SK-N-SH treated with all-trans-retinoic acid at 6 μM for 48 hours (cell line): ENCODE results near the gene CARD14.

ENCODE experiments used
- ATAC-seq: fragments of 200-7000 bp; cut with Tn5 transposase; 3 replicates; pipeline ENCODE4 v1.9.1; 2020; ENCODE audit warnings: mild to moderate bottlenecking, moderate library complexity
- ARNTL ChIP-seq: fragments of 450-650 bp; formaldehyde crosslinking; IDR thresholded peaks from 2 replicates; pipeline ENCODE4 v1.5.0; 2020; ENCODE audit warnings: low read depth, mild to moderate bottlenecking, moderate library complexity, borderline replicate concordance
- BACH2 ChIP-seq: fragments of 250-450 bp; sonication (Bioruptor Pico); IDR thresholded peaks from 2 replicates; pipeline ENCODE4 v1.9.0; 2021; ENCODE audit warnings: mild to moderate bottlenecking, borderline replicate concordance
- ESRRG ChIP-seq: fragments of 250-450 bp; sonication (Bioruptor Pico); IDR thresholded peaks from 2 replicates; pipeline ENCODE4 v1.6.1; 2021; ENCODE audit warnings: mild to moderate bottlenecking
- GLIS3 ChIP-seq: fragments of 250-450 bp; sonication (Bioruptor Pico); IDR thresholded peaks from 2 replicates; pipeline ENCODE4 v1.5.0; 2020; ENCODE audit warnings: mild to moderate bottlenecking, moderate library complexity
- ISL1 ChIP-seq: fragments of 250-450 bp; sonication (Bioruptor Pico); IDR thresholded peaks from 2 replicates; pipeline ENCODE4 v2.1.2; 2022; ENCODE audit warnings: mild to moderate bottlenecking, moderate library complexity
- OSR1 ChIP-seq: fragments of 250-450 bp; sonication (Bioruptor Pico); IDR thresholded peaks from 2 replicates; pipeline ENCODE4 v1.8.0; 2022; ENCODE audit warnings: moderate library complexity, mild to moderate bottlenecking, inconsistent platforms
- PPARA ChIP-seq: fragments of 250-450 bp; sonication (Bioruptor Pico); IDR thresholded peaks from 2 replicates; pipeline ENCODE4 v1.5.0; 2020; ENCODE audit warnings: mild to moderate bottlenecking, borderline replicate concordance
- RARB ChIP-seq: fragments of 250-450 bp; sonication (Bioruptor Pico); IDR thresholded peaks from 2 replicates; pipeline ENCODE4 v1.8.0; 2021; ENCODE audit warnings: mild to moderate bottlenecking, moderate library complexity
- SNAI2 ChIP-seq: fragments of 250-450 bp; sonication (Bioruptor Pico); IDR thresholded peaks from 2 replicates; pipeline ENCODE4 v1.5.0; 2020; ENCODE audit warnings: mild to moderate bottlenecking, moderate library complexity
- TCF4 ChIP-seq: fragments of 250-450 bp; sonication (Bioruptor Pico); IDR thresholded peaks from 2 replicates; pipeline ENCODE4 v1.8.0; 2021; ENCODE audit warnings: mild to moderate bottlenecking, moderate library complexity, borderline replicate concordance
- TOX ChIP-seq: fragments of 250-450 bp; sonication (Bioruptor Pico); IDR thresholded peaks from 2 replicates; pipeline ENCODE4 v1.8.0; 2021; ENCODE audit warnings: mild to moderate bottlenecking, moderate library complexity, borderline replicate concordance
- ZC3H10 ChIP-seq: fragments of 250-450 bp; sonication (Bioruptor Pico); IDR thresholded peaks from 2 replicates; pipeline ENCODE4 v1.5.1; 2021; ENCODE audit warnings: mild to moderate bottlenecking, moderate library complexity
- ZFP3 ChIP-seq: fragments of 250-450 bp; sonication (Bioruptor Pico); IDR thresholded peaks from 2 replicates; pipeline ENCODE4 v1.5.0; 2020; ENCODE audit warnings: mild to moderate bottlenecking, moderate library complexity
- ZFP30 ChIP-seq: fragments of 450-650 bp; formaldehyde crosslinking; IDR thresholded peaks from 2 replicates; pipeline ENCODE4 v1.5.0; 2022; ENCODE audit warnings: mild to moderate bottlenecking, moderate library complexity
- ZNF565 ChIP-seq: fragments of 450-650 bp; formaldehyde crosslinking; conservative IDR thresholded peaks from 2 replicates; pipeline ENCODE4 v1.5.0; 2020; ENCODE audit warnings: low read depth, mild to moderate bottlenecking, moderate library complexity
- ZNF70 ChIP-seq: fragments of 450-650 bp; formaldehyde crosslinking; IDR thresholded peaks from 2 replicates; pipeline ENCODE4 v1.5.0; 2020; ENCODE audit warnings: mild to moderate bottlenecking, moderate library complexity
- ZNF8 ChIP-seq: fragments of 450-650 bp; formaldehyde crosslinking; IDR thresholded peaks from 2 replicates; pipeline ENCODE4 v1.5.0; 2020; ENCODE audit warnings: mild to moderate bottlenecking, moderate library complexity
- TF ChIP-seq, protein P1 (sequence below): fragments of 250-450 bp; sonication (Bioruptor Pico); IDR thresholded peaks from 2 replicates; pipeline ENCODE4 v1.8.0; 2020; ENCODE audit warnings: mild to moderate bottlenecking, moderate library complexity, borderline replicate concordance
- TF ChIP-seq, protein P2 (sequence below): fragments of 250-450 bp; sonication (Bioruptor Pico); IDR thresholded peaks from 2 replicates; pipeline ENCODE4 v1.5.1; 2021; ENCODE audit warnings: mild to moderate bottlenecking, moderate library complexity
- TF ChIP-seq, protein P3 (sequence below): fragments of 250-450 bp; sonication (Bioruptor Pico); IDR thresholded peaks from 2 replicates; pipeline ENCODE4 v1.8.0; 2021; ENCODE audit warnings: low read depth, mild to moderate bottlenecking, moderate library complexity, borderline replicate concordance
- TF ChIP-seq, protein P4 (sequence below): fragments of 250-450 bp; sonication (Bioruptor Pico); IDR thresholded peaks from 2 replicates; pipeline ENCODE4 v1.5.0; 2020; ENCODE audit warnings: mild to moderate bottlenecking, moderate library complexity

The CARD14 gene

DNA sequence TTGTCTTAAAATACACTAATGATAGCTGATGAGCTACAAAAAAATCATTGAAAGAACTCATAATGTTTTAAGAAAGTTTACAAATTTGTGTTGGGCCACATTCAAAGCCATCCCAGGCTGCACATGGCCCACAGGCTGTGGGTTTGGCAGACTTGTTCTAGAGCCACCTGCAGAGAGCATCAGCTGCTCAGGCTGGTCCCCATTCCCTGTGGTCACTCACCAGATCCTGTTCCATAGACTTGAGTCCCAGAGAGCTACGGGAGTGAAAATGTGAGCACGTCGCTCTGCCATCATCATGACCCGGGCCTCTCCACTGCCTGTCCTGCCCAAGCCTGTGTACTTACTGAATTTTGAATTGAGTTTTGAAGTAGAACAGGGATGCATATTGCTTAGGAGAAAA, 57.3 kb downstream of the CARD14 start (continued):
- TF ChIP-seq, protein P1, sequence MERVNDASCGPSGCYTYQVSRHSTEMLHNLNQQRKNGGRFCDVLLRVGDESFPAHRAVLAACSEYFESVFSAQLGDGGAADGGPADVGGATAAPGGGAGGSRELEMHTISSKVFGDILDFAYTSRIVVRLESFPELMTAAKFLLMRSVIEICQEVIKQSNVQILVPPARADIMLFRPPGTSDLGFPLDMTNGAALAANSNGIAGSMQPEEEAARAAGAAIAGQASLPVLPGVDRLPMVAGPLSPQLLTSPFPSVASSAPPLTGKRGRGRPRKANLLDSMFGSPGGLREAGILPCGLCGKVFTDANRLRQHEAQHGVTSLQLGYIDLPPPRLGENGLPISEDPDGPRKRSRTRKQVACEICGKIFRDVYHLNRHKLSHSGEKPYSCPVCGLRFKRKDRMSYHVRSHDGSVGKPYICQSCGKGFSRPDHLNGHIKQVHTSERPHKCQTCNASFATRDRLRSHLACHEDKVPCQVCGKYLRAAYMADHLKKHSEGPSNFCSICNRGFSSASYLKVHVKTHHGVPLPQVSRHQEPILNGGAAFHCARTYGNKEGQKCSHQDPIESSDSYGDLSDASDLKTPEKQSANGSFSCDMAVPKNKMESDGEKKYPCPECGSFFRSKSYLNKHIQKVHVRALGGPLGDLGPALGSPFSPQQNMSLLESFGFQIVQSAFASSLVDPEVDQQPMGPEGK (CRISPR knock-in tag), result no peak
- TF ChIP-seq ZNF70 (CRISPR knock-in tag), result no peak
- TF ChIP-seq, protein P2, sequence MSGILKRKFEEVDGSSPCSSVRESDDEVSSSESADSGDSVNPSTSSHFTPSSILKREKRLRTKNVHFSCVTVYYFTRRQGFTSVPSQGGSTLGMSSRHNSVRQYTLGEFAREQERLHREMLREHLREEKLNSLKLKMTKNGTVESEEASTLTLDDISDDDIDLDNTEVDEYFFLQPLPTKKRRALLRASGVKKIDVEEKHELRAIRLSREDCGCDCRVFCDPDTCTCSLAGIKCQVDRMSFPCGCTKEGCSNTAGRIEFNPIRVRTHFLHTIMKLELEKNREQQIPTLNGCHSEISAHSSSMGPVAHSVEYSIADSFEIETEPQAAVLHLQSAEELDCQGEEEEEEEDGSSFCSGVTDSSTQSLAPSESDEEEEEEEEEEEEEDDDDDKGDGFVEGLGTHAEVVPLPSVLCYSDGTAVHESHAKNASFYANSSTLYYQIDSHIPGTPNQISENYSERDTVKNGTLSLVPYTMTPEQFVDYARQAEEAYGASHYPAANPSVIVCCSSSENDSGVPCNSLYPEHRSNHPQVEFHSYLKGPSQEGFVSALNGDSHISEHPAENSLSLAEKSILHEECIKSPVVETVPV (CRISPR knock-in tag), result no peak
- no peak for TF ChIP-seq PPARA
- TF ChIP-seq, protein P3, sequence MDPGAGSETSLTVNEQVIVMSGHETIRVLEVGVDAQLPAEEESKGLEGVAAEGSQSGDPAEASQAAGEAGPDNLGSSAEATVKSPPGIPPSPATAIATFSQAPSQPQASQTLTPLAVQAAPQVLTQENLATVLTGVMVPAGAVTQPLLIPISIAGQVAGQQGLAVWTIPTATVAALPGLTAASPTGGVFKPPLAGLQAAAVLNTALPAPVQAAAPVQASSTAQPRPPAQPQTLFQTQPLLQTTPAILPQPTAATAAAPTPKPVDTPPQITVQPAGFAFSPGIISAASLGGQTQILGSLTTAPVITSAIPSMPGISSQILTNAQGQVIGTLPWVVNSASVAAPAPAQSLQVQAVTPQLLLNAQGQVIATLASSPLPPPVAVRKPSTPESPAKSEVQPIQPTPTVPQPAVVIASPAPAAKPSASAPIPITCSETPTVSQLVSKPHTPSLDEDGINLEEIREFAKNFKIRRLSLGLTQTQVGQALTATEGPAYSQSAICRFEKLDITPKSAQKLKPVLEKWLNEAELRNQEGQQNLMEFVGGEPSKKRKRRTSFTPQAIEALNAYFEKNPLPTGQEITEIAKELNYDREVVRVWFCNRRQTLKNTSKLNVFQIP (CRISPR knock-in tag), result no peak
- TF ChIP-seq ARNTL (CRISPR knock-in tag), result no peak
- TF ChIP-seq, all 23 proteins: peak for 0

DNA sequence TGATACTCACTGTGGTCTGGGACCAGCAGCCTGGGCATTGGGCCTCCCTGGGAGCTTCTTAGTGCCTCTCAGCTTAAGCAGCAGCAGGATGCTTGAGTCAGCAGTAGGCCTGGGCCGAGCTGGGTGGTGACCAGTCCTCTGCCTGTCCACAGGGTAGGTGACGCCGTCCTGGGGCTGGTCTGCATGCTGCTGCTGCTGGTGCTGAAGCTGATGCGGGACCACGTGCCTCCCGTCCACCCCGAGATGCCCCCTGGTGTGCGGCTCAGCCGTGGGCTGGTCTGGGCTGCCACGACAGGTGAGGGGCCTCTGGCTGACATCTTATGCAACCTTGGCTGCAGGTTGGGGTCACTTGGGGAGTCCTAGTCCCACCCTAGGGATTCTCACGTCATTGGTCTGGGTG, 57.8 kb downstream of the CARD14 start:
- TF ChIP-seq PPARA, result no peak
- no peak for TF ChIP-seq ZFP30 (CRISPR knock-in tag)
- no peak for TF ChIP-seq ARNTL (CRISPR knock-in tag)
- no peak for TF ChIP-seq ZNF70 (CRISPR knock-in tag)
- no peak for TF ChIP-seq ZNF8 (CRISPR knock-in tag)
- no peak for TF ChIP-seq OSR1 (CRISPR knock-in tag)
- no peak for ATAC-seq

DNA sequence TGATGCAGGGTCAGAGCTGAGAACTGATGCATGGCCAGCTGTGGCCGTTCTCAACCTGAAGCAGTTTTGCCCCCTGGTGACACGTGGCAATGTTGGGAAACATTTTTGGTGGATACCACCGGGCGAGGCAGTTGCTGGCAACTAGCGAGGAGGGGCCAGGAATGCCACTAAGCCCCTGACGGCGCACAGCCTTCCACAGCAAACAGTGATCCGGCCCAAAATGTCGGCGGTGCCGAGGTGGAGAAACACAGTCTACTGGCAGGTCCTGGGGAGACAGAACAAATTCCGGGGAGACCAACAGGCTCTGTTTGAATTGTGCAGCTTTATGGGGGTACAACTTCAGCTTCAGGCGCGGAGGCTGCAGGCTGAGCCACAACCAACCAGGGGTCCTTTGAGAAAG, 58.6 kb downstream of the CARD14 start:
- ATAC-seq, result no peak
- TF ChIP-seq ISL1 (CRISPR knock-in tag) (no peak), ZC3H10 (CRISPR knock-in tag) (no peak), TOX (CRISPR knock-in tag) (no peak), RARB (CRISPR knock-in tag) (no peak), ZFP30 (CRISPR knock-in tag) (no peak), ESRRG (CRISPR knock-in tag) (no peak), BACH2 (CRISPR knock-in tag) (no peak), ZFP3 (CRISPR knock-in tag) (no peak), OSR1 (CRISPR knock-in tag) (no peak), TCF4 (CRISPR knock-in tag) (no peak)
- TF ChIP-seq, protein P1 (CRISPR knock-in tag), result no peak

DNA sequence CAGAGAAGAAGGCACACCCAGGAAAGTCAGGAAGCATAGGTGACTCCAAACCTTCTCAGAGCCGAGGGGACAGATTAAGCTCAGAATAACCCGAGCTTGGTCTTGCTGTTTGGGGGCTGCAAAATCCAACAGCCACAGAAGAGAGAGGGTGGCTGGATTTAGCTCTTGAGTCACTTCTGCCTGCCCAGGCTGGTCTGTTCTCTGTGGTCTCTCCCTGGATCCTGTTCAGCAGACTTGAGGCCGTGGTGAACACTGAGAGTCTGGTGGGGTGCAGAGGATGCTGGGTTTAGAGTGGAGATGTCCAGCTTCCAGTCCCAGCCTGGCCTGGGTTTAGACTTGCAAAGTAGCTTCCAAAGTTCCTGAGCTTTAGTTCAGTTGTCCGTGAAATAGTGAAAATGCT, 59.2 kb downstream of the CARD14 start:
- ATAC-seq, result no peak
- no peak for TF ChIP-seq SNAI2 (CRISPR knock-in tag)
- TF ChIP-seq, protein P1 (CRISPR knock-in tag), result no peak
- TF ChIP-seq, protein P4, sequence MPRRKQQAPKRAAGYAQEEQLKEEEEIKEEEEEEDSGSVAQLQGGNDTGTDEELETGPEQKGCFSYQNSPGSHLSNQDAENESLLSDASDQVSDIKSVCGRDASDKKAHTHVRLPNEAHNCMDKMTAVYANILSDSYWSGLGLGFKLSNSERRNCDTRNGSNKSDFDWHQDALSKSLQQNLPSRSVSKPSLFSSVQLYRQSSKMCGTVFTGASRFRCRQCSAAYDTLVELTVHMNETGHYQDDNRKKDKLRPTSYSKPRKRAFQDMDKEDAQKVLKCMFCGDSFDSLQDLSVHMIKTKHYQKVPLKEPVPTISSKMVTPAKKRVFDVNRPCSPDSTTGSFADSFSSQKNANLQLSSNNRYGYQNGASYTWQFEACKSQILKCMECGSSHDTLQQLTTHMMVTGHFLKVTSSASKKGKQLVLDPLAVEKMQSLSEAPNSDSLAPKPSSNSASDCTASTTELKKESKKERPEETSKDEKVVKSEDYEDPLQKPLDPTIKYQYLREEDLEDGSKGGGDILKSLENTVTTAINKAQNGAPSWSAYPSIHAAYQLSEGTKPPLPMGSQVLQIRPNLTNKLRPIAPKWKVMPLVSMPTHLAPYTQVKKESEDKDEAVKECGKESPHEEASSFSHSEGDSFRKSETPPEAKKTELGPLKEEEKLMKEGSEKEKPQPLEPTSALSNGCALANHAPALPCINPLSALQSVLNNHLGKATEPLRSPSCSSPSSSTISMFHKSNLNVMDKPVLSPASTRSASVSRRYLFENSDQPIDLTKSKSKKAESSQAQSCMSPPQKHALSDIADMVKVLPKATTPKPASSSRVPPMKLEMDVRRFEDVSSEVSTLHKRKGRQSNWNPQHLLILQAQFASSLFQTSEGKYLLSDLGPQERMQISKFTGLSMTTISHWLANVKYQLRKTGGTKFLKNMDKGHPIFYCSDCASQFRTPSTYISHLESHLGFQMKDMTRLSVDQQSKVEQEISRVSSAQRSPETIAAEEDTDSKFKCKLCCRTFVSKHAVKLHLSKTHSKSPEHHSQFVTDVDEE (CRISPR knock-in tag), result no peak
- TF ChIP-seq ZNF8 (CRISPR knock-in tag), result no peak
- TF ChIP-seq OSR1 (CRISPR knock-in tag), result no peak
- no peak for TF ChIP-seq ZFP30 (CRISPR knock-in tag)
- TF ChIP-seq ZNF565 (CRISPR knock-in tag), result no peak
- no peak for TF ChIP-seq ARNTL (CRISPR knock-in tag)
- no peak for TF ChIP-seq ZNF70 (CRISPR knock-in tag)
- TF ChIP-seq TCF4 (CRISPR knock-in tag), result no peak
- no peak for TF ChIP-seq GLIS3 (CRISPR knock-in tag)
- no peak for TF ChIP-seq PPARA
- TF ChIP-seq, protein P2 (CRISPR knock-in tag), result no peak
- TF ChIP-seq RARB (CRISPR knock-in tag), result no peak
